Adrenal gland (tissue), 12 donors: Measurements from ENCODE around the gene LSAMP. TPM values are rescaled to one million over a fixed set of nuclear protein-coding genes. Genes with fewer than 3 reads are reported as not detected.

Experiments
- DNase-seq, 7 donors: peaks; one replicate each; pipeline ENCODE4 v3.0.0-alpha.2; 2019 to 2020
- H3K27ac ChIP-seq, 5 donors: fragments of 200-600 bp; sonication (generic) in 4 of 5; 1 replicate in 3 of 5; 2 replicates in 2 of 5; pipeline versions ENCODE4 v1.5.1 to v1.8.0; 2016 to 2020; ENCODE audit warnings: mild to moderate bottlenecking in 1 of 5
- H3K27me3 ChIP-seq: fragments of 200-600 bp; 2 replicates; pipeline ENCODE4 v1.8.0; 2021
- H3K36me3 ChIP-seq, 2 donors: fragments of 200-600 bp; replicated peaks in 1 of 2; 1 replicate in 1 of 2; 2 replicates in 1 of 2; pipeline versions ENCODE4 v1.5.1 to v1.8.0; 2018 to 2022
- H3K4me1 ChIP-seq, 2 donors: fragments of 200-600 bp; replicated peaks in 1 of 2; 1 replicate in 1 of 2; 2 replicates in 1 of 2; pipeline versions ENCODE4 v1.5.1 to v1.8.0; 2018 to 2021
- H3K4me3 ChIP-seq, 4 donors: fragments of 200-600 bp; sonication (generic) in 3 of 4; one replicate each; pipeline ENCODE4 v1.5.1; 2016 to 2018
- H3K9me3 ChIP-seq, 3 donors: fragments of 200-600 bp; sonication (generic) in 1 of 3; replicated peaks in 1 of 3; 1 replicate in 2 of 3; 2 replicates in 1 of 3; pipeline versions ENCODE4 v1.5.1 to v1.8.0; 2016 to 2021
- POLR2A ChIP-seq, 2 donors: fragments of 450-650 bp; IDR thresholded peaks; one replicate each; pipeline ENCODE4 v1.6.1; 2017; ENCODE audit warnings: antibody characterized with exemption in 2 of 2, mild to moderate bottlenecking in 2 of 2, moderate library complexity in 1 of 2
- WGBS, 4 donors: extraction: QIAGEN DNeasy Blood & Tissue Kit in 2 of 4; methylation state at CpG; one replicate each; pipeline versions ENCODE4 v1.1.5 to v1.1.7; 2013 to 2017; 5-methylcytosine and 5-hydroxymethylcytosine counted together
- intact Hi-C, 2 donors: fragments of 100-400 bp; cut with DNase I; formaldehyde crosslinking; loops; one replicate each; pipeline versions ENCODE4 v1.14.1 to v1.15.0; 2022 to 2023
- polyA plus RNA-seq, 3 donors: library from polyadenylated mRNA; stranded (reverse); fragments of 200-250 nt in 2 of 3; fragments of 350-450 nt in 1 of 3; fragmentation: Illumina TruSeq in 1 of 3; extraction: RNeasy Lipid Tissue Mini Kit (QIAGEN cat#74804) in 1 of 3; gene quantifications; one replicate each; pipeline ENCODE4 v1.2.3, GENCODE V29; 2013 to 2014
- total RNA-seq, 9 donors: library from RNA; depleted of rRNA in 4 of 9; stranded (reverse); fragments of >200 nt in 4 of 9; fragments of 120-200 nt in 1 of 9; fragmentation: NEBNext Ultra II Directional in 1 of 9; extraction: Animal tissue kit (Norgen Biotek cat#: 25700) in 1 of 9; gene quantifications; one replicate each; pipeline versions ENCODE4 v1.1.0 to v1.2.4, GENCODE V29; 2013 to 2023
- TF ChIP-seq, protein P1 (sequence below), 6 experiments: fragments of 450-650 bp in 4 of 6; fragments of 200-600 bp in 2 of 6; sonication (generic) in 1 of 6; IDR thresholded peaks; 1 replicate in 5 of 6; 2 replicates in 1 of 6; pipeline versions ENCODE4 v1.5.1 to v1.8.0; 2016 to 2021; ENCODE audit warnings: antibody characterized with exemption in 6 of 6, mild to moderate bottlenecking in 2 of 6, moderate library complexity in 1 of 6
- donor health status: healthy with polysubstance abuse.
- donor health status: Bipolar disorder and iron deficiency.
- donor health status: DM: yes; HTN: yes; CAD: no.
- donor health status: DM: no; HTN: no; CAD: no.
- donor health status: DM: no; HTN: no; CAD: no.
- donor health status: DM: yes; HTN: yes; CAD: no.

LSAMP gene
- total and polyA plus RNA-seq, 12 donors = 5.8 to 53.5 (median 24.3) TPM

DNA sequence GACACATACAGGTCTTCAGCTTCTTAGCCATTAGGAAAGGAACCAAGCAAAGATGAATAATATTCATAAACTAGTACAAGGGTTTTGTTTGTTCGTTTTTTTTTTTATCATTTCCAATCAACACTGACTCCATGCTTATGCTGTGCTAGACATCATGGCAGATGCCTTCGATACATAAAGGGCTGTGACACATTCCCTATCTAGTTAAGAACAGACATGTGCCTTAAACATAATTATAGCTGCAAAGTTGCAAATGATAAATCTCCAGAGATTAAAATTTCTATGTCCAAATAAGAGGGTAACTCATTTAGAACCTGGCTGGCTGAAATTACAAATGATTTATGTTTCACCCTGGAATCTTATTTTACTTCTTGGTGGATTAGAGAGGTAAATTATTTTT lies 386.4 kb downstream of the LSAMP start:
- no peaks in the 10 kb centered on the region for H3K9me3 ChIP-seq
- H3K27me3 ChIP-seq = no peaks in the 10 kb centered on the region
- no peak overlapping the region for H3K27ac ChIP-seq
- no peak overlapping the region for H3K4me3 ChIP-seq
- TF ChIP-seq, protein P1, sequence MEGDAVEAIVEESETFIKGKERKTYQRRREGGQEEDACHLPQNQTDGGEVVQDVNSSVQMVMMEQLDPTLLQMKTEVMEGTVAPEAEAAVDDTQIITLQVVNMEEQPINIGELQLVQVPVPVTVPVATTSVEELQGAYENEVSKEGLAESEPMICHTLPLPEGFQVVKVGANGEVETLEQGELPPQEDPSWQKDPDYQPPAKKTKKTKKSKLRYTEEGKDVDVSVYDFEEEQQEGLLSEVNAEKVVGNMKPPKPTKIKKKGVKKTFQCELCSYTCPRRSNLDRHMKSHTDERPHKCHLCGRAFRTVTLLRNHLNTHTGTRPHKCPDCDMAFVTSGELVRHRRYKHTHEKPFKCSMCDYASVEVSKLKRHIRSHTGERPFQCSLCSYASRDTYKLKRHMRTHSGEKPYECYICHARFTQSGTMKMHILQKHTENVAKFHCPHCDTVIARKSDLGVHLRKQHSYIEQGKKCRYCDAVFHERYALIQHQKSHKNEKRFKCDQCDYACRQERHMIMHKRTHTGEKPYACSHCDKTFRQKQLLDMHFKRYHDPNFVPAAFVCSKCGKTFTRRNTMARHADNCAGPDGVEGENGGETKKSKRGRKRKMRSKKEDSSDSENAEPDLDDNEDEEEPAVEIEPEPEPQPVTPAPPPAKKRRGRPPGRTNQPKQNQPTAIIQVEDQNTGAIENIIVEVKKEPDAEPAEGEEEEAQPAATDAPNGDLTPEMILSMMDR (IDR thresholded peaks at IDR 0.05) = no peak
- TF ChIP-seq POLR2A (IDR thresholded peaks at IDR 0.05) = no peak
- no peak for DNase-seq
- 79 to 91% (median 83%) methylated on average over 2 of the region's 2 CpGs for WGBS, 4 donors
- peaks cover 0 to 6% of the 10 kb centered on the region in 2 donors for H3K4me1 ChIP-seq
- intact Hi-C loops = no loop called here
- H3K36me3 ChIP-seq = no peaks in the 10 kb centered on the region

DNA sequence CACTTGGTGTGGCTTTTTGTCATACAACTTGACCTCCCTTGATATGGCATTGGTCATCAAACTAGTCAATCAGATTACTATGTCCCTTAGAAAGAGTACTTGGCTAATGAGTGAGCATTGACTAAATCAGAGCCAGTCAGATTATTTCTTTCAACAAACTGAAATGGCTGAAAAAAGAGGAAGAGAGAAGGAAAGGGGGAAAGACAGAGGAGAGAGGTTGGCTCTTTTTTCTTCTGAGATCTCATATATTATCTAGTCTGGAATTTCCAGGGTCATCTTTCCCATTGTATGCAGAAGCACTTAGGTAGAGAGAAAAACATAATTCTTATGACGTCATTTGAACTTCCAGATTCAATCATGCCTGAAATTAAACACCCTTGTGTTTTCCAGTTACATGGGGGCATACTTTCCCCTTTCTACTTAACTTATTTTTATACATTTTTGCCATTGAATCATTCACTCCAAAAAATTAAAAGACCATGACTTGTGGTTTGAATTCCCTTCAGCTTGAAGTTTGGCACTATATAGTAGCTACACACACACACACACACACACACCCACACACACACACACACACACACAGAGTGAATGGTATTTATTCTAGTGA lies 387.8 kb downstream of the LSAMP start:
- H3K9me3 ChIP-seq = no peaks in the 10 kb centered on the region
- no peak overlapping the region for H3K4me3 ChIP-seq
- TF ChIP-seq POLR2A (IDR thresholded peaks at IDR 0.05) = no peak
- TF ChIP-seq, protein P1 (IDR thresholded peaks at IDR 0.05) = no peak
- H3K27me3 ChIP-seq = no peaks in the 10 kb centered on the region
- peaks cover 0 to 6% of the 10 kb centered on the region in 2 donors for H3K4me1 ChIP-seq
- no peaks in the 10 kb centered on the region for H3K36me3 ChIP-seq
- 71 to 79% (median 73%) methylated on average over 1 of the region's 1 CpG for WGBS, 4 donors
- DNase-seq = no peak
- H3K27ac ChIP-seq = no peak overlapping the region
- intact Hi-C loops = no loop called here

DNA sequence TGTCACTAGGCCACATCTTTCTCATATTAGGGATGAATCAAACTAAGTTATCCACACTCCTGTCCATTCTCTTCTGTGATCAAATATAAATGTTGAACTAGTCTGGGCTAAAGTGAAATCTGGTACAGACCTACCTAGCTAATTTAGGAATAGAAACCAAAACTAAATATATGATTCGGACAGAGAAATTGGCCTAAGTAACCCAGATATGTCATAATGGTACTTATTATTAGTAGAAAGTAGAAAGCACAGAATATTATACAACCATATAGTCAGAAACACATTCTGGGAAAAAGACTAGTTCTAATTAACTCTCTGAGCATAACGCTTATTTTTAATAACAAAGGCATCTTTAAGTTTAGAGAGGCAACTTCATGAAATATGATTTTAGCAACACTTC lies 389.0 kb downstream of the LSAMP start:
- no peak for DNase-seq
- H3K9me3 ChIP-seq = no peaks in the 10 kb centered on the region
- no peak overlapping the region for H3K27ac ChIP-seq
- TF ChIP-seq, protein P1 (IDR thresholded peaks at IDR 0.05) = no peak
- TF ChIP-seq POLR2A (IDR thresholded peaks at IDR 0.05) = no peak
- H3K27me3 ChIP-seq = no peaks in the 10 kb centered on the region
- H3K36me3 ChIP-seq = no peaks in the 10 kb centered on the region
- no peak overlapping the region for H3K4me3 ChIP-seq
- peaks cover 0 to 6% of the 10 kb centered on the region in 2 donors for H3K4me1 ChIP-seq
- intact Hi-C loops = no loop called here
- WGBS, 4 donors = 87 to 93% (median 90%) methylated on average over 2 of the region's 2 CpGs

GRCh38 chr3:116053017-116053416 lies 392.3 kb downstream of the LSAMP start:
- no peak for TF ChIP-seq POLR2A (IDR thresholded peaks at IDR 0.05)
- TF ChIP-seq, protein P1 (IDR thresholded peaks at IDR 0.05) = no peak
- Histone ChIP-seq H3K4me1 (no peaks in the 10 kb centered on the region), H3K27me3 (no peaks in the 10 kb centered on the region), H3K9me3 (no peaks in the 10 kb centered on the region), H3K36me3 (no peaks in the 10 kb centered on the region), H3K27ac (no peak overlapping the region), H3K4me3 (no peak overlapping the region)
- intact Hi-C loops = no loop called here
- no peak for DNase-seq
